PC-3 (cell line): ENCODE results near the gene OLIG2.

ENCODE experiments used
- CTCF ChIP-seq: fragments of 300-600 bp; sonication (generic); conservative IDR thresholded peaks from 2 replicates; pipeline ENCODE4 v1.5.1; 2017; ENCODE audit warnings: antibody characterized with exemption, low read depth, mild to moderate bottlenecking, low read length
- EZH2 ChIP-seq: fragments of 300-600 bp; sonication (generic); IDR thresholded peaks from one replicate; pipeline ENCODE4 v1.6.1; 2017; ENCODE audit warnings: antibody characterized with exemption, mild to moderate bottlenecking, low read length; ENCODE audit not compliant: unreplicated experiment
- EZH2phosphoT487 ChIP-seq: fragments of 300-600 bp; sonication (generic); IDR thresholded peaks from 2 replicates; pipeline ENCODE4 v1.6.1; 2018; ENCODE audit warnings: mild to moderate bottlenecking, antibody characterized with exemption, low read length, borderline replicate concordance

GRCh38 chr21:33022489-33022827 is 3.3 kb upstream of the OLIG2 start:
- TF ChIP-seq CTCF, result no peak
- no peak for TF ChIP-seq EZH2
- TF ChIP-seq EZH2phosphoT487, result no peak
